DND-41 (cell line): ENCODE results near the gene PDLIM5.

Experiments
- ATAC-seq: fragments of 200-7000 bp; cut with Tn5 transposase; 3 replicates; pipeline ENCODE4 v1.9.1; 2021; ENCODE audit warnings: low read depth; ENCODE audit not compliant: insufficient read depth
- DNase-seq: peaks from one replicate; pipeline ENCODE4 v3.0.0-alpha.2; 2020
- H2AFZ ChIP-seq: 2 replicates; pipeline ENCODE4 v1.6.0; 2012; ENCODE audit warnings: low read depth, low read length
- H3K27ac ChIP-seq: 2 replicates; pipeline ENCODE4 v1.5.1; 2012; ENCODE audit warnings: low read length, inconsistent platforms
- H3K27me3 ChIP-seq: fragments of 200-600 bp; sonication (generic); 2 replicates; pipeline ENCODE4 v1.6.0; 2012; ENCODE audit warnings: low read length, mild to moderate bottlenecking, inconsistent platforms; ENCODE audit not compliant: insufficient read depth, poor library complexity
- H3K36me3 ChIP-seq: 2 replicates; pipeline ENCODE4 v1.5.1; 2012; ENCODE audit warnings: low read length, inconsistent platforms; ENCODE audit not compliant: insufficient read depth
- H3K4me1 ChIP-seq: 2 replicates; pipeline ENCODE4 v1.5.1; 2012; ENCODE audit warnings: mild to moderate bottlenecking, low read length; ENCODE audit not compliant: insufficient read depth
- H3K4me2 ChIP-seq: 2 replicates; pipeline ENCODE4 v1.6.0; 2012; ENCODE audit warnings: mild to moderate bottlenecking, moderate library complexity, low read length, inconsistent platforms; ENCODE audit not compliant: insufficient read depth
- H3K4me3 ChIP-seq, 2 experiments: fragments of 200-600 bp in 1 of 2; shearing (Covaris generic) in 1 of 2; 2 replicates each; pipeline ENCODE4 v1.5.1; 2012 to 2016; ENCODE audit warnings: inconsistent platforms in 2 of 2, low read length in 2 of 2, mild to moderate bottlenecking in 2 of 2, low read depth in 1 of 2, moderate library complexity in 1 of 2
- H3K79me2 ChIP-seq: 2 replicates; pipeline ENCODE4 v1.6.0; 2012; ENCODE audit warnings: low read length, inconsistent platforms; ENCODE audit not compliant: insufficient read depth
- H3K9ac ChIP-seq: 2 replicates; pipeline ENCODE4 v1.6.0; 2012; ENCODE audit warnings: low read depth, mild to moderate bottlenecking, inconsistent platforms, low read length, moderate library complexity
- H3K9me3 ChIP-seq: 2 replicates; pipeline ENCODE4 v1.5.1; 2012; ENCODE audit warnings: low read length, moderate library complexity, mild to moderate bottlenecking, inconsistent platforms; ENCODE audit not compliant: insufficient read depth, severe bottlenecking
- H4K20me1 ChIP-seq: 2 replicates; pipeline ENCODE4 v1.6.0; 2012; ENCODE audit warnings: low read length; ENCODE audit not compliant: insufficient read depth
- CTCF ChIP-seq: IDR thresholded peaks from 2 replicates; pipeline ENCODE4 v1.5.1; 2012; ENCODE audit warnings: borderline replicate concordance, low read length, moderate library complexity, mild to moderate bottlenecking; ENCODE audit not compliant: poor library complexity, severe bottlenecking; ENCODE audit errors: extremely low read depth
- EZH2 ChIP-seq: IDR thresholded peaks from 3 replicates; pipeline ENCODE4 v1.6.1; 2012; ENCODE audit warnings: borderline replicate concordance, low read depth, mild to moderate bottlenecking, moderate library complexity, low read length, inconsistent platforms; ENCODE audit not compliant: severe bottlenecking

Gene PDLIM5

GRCh38 chr4:94536649-94537469 is 85.1 kb downstream of the PDLIM5 start:
- TF ChIP-seq CTCF (no peak), EZH2 (no peak)
- no peak overlapping the region for H3K27ac ChIP-seq
- H4K20me1 ChIP-seq: no peaks in the 10 kb centered on the region
- H3K9ac ChIP-seq: no peak overlapping the region
- no peaks in the 10 kb centered on the region for H3K79me2 ChIP-seq
- H3K4me2 ChIP-seq: no peak overlapping the region
- H3K4me3 ChIP-seq: no peak overlapping the region
- no peaks in the 10 kb centered on the region for H3K9me3 ChIP-seq
- ATAC-seq: no peak
- no peaks in the 10 kb centered on the region for H3K4me1 ChIP-seq
- DNase-seq: no peak
- H3K27me3 ChIP-seq: no peaks in the 10 kb centered on the region
- H2AFZ ChIP-seq: no peak overlapping the region
- H3K36me3 ChIP-seq: no peaks in the 10 kb centered on the region

GRCh38 chr4:94537921-94538628 is 86.3 kb downstream of the PDLIM5 start:
- DNase-seq (no peak), ATAC-seq (no peak)
- Histone ChIP-seq H3K4me1 (no peaks in the 10 kb centered on the region), H3K9me3 (no peaks in the 10 kb centered on the region), H3K79me2 (no peaks in the 10 kb centered on the region), H3K4me3 (no peak overlapping the region), H3K36me3 (no peaks in the 10 kb centered on the region), H3K27ac (no peak overlapping the region), H3K4me2 (no peak overlapping the region), H3K9ac (no peak overlapping the region), H2AFZ (no peak overlapping the region), H4K20me1 (no peaks in the 10 kb centered on the region), H3K27me3 (no peaks in the 10 kb centered on the region)
- no peak for TF ChIP-seq CTCF
- TF ChIP-seq EZH2: no peak

DNA sequence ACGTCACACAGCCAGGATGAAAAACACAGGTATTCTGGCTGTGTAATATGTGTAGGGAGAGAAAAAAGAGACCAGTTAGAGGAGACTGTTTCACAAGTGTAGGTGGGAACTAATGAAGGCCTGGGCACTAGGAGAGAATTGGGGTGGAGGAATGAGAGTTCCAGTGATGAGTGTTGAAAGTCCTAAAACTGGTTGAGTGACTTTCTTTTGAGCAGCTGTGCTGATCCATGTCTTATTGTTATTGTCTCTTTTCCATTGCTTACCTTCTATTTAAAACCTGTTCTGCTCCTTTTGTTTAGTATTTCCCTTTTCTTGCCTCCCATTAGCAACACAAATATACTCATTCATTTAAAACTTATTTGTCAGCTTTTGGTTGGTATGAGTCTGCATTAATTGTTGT is 88.7 kb downstream of the PDLIM5 start:
- ATAC-seq: no peak

More for the DNA sequence above, 88.7 kb downstream of the PDLIM5 start:
- DNase-seq: no peak
- Histone ChIP-seq H3K9ac (no peak overlapping the region), H3K4me3 (no peak overlapping the region), H3K27me3 (no peaks in the 10 kb centered on the region), H3K36me3 (no peaks in the 10 kb centered on the region), H4K20me1 (no peaks in the 10 kb centered on the region), H3K4me2 (no peak overlapping the region), H3K79me2 (no peaks in the 10 kb centered on the region), H3K27ac (no peak overlapping the region), H2AFZ (no peak overlapping the region), H3K9me3 (no peaks in the 10 kb centered on the region), H3K4me1 (no peaks in the 10 kb centered on the region)
- no peak for TF ChIP-seq EZH2
- TF ChIP-seq CTCF: no peak
